Tibial artery (tissue), 4 donors: ENCODE measurements around the gene POLD1.

ENCODE experiments used
- DNase-seq, 2 donors: peaks; one replicate each; pipeline ENCODE4 v3.0.0-alpha.2; 2019
- H3K27ac ChIP-seq, 2 donors: fragments of 200-600 bp; sonication (generic) in 1 of 2; 1 replicate in 1 of 2; 2 replicates in 1 of 2; pipeline ENCODE4 v1.5.1; 2018 to 2019; ENCODE audit warnings: mild to moderate bottlenecking in 1 of 2
- H3K27me3 ChIP-seq, 2 donors: fragments of 200-600 bp; sonication (generic) in 1 of 2; one replicate each; pipeline versions ENCODE4 v1.5.1 to v1.6.0; 2016 to 2019
- H3K36me3 ChIP-seq, 3 donors: fragments of 200-600 bp; sonication (generic) in 2 of 3; one replicate each; pipeline ENCODE4 v1.5.1; 2016 to 2019; ENCODE audit warnings: mild to moderate bottlenecking in 2 of 3
- H3K4me1 ChIP-seq, 4 donors: fragments of 200-600 bp; sonication (generic) in 2 of 4; 1 replicate in 3 of 4; 2 replicates in 1 of 4; pipeline ENCODE4 v1.5.1; 2016 to 2019
- H3K4me3 ChIP-seq, 2 donors: fragments of 200-600 bp; sonication (generic) in 1 of 2; 1 replicate in 1 of 2; 2 replicates in 1 of 2; pipeline ENCODE4 v1.5.1; 2018 to 2019; ENCODE audit warnings: mild to moderate bottlenecking in 2 of 2
- H3K9me3 ChIP-seq, 3 donors: fragments of 200-600 bp; sonication (generic) in 1 of 3; one replicate each; pipeline ENCODE4 v1.5.1; 2016 to 2019
- intact Hi-C: fragments of 100-400 bp; cut with DNase I; formaldehyde crosslinking; loops from one replicate; pipeline ENCODE4 v1.15.0; 2023; ENCODE audit warnings: low total_unique reads
- TF ChIP-seq, protein P1 (sequence below), 2 experiments: fragments of 200-600 bp in 1 of 2; fragments of 450-650 bp in 1 of 2; IDR thresholded peaks; one replicate each; pipeline ENCODE4 v1.5.1; 2017 to 2019; ENCODE audit warnings: antibody characterized with exemption in 2 of 2, mild to moderate bottlenecking in 1 of 2, moderate library complexity in 1 of 2

The POLD1 gene

DNA sequence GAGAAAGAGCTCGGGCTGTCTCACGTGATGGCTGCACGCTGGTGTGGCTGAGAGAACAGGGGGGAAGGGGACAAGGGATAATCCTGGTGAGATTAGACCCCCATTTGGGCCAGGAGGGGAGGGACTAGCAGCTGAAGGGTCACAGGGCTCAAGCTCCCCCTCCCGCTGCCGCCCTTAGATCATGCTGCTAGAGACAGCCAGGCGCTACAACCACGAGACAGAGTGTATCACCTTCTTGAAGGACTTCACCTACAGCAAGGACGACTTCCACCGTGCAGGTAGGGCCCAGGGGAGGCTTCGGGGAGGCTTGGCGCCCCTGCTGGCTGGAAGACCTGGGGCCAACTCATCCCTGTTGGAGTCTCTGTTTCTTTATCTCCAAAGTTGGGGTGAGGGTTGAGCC lies 4.5 kb upstream of the POLD1 start:
- H3K9me3 ChIP-seq: no peaks in the 10 kb centered on the region
- DNase-seq: no peak
- TF ChIP-seq, protein P1, sequence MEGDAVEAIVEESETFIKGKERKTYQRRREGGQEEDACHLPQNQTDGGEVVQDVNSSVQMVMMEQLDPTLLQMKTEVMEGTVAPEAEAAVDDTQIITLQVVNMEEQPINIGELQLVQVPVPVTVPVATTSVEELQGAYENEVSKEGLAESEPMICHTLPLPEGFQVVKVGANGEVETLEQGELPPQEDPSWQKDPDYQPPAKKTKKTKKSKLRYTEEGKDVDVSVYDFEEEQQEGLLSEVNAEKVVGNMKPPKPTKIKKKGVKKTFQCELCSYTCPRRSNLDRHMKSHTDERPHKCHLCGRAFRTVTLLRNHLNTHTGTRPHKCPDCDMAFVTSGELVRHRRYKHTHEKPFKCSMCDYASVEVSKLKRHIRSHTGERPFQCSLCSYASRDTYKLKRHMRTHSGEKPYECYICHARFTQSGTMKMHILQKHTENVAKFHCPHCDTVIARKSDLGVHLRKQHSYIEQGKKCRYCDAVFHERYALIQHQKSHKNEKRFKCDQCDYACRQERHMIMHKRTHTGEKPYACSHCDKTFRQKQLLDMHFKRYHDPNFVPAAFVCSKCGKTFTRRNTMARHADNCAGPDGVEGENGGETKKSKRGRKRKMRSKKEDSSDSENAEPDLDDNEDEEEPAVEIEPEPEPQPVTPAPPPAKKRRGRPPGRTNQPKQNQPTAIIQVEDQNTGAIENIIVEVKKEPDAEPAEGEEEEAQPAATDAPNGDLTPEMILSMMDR (IDR thresholded peaks at IDR 0.05): no peak
- H3K27ac ChIP-seq: no peak overlapping the region
- H3K36me3 ChIP-seq: peaks cover 49 to 57% (median 55%) of the 10 kb centered on the region in 3 donors
- intact Hi-C loops: no loop called here
- H3K27me3 ChIP-seq: no peaks in the 10 kb centered on the region
- H3K4me1 ChIP-seq: peaks cover 0 to 20% (median 15%) of the 10 kb centered on the region in 4 donors
- no peak overlapping the region for H3K4me3 ChIP-seq

DNA sequence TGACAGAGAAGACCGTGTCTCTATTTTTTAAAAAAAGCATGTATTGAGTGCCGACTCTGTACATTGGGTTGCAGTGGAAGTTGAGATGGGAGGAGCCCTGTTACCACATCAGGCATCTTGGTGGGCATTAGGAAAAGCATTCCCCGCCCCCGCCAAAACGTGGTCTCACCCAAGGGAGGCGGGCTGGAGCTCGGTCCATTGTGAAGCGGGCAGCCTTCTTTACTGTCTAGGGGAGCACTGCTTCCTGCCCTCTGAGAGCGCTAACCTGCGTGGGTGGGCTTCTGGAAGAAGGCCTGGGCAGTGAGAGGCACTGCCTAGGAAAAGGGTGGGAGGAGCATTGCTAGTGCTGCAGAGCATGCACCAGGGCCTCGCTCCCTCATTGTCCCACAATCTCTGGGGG lies 4.0 kb upstream of the POLD1 start:
- Histone ChIP-seq H3K27me3 (no peaks in the 10 kb centered on the region), H3K27ac (no peak overlapping the region), H3K4me1 (peaks cover 0 to 25% (median 20%) of the 10 kb centered on the region in 4 donors), H3K9me3 (no peaks in the 10 kb centered on the region), H3K4me3 (no peak overlapping the region), H3K36me3 (peaks cover 49 to 57% (median 55%) of the 10 kb centered on the region in 3 donors)
- TF ChIP-seq, protein P1 (IDR thresholded peaks at IDR 0.05): no peak
- peak in 1 of 2 donors; percentile 64 for DNase-seq
- intact Hi-C loops: no loop called here

DNA sequence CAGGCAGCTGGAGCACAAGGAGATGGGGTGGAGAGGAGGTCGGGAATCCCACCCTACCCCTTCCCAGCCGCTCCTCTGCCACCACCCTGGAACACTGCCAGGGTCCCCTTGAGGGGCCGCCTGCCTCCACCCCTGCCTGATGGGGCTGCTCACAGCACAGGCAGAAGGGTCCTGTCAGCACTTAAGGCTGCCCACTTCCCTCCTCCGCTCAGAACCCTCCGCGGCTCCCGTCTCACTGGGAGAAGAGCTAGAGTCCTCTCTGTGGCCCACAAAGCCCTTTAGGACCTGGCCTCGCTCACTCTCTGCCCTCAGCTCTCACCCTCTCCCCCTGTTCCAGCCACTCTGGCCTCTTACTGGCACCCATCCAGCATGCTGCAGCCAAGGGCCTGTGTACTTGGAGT lies 3.4 kb upstream of the POLD1 start:
- H3K4me3 ChIP-seq: no peak overlapping the region
- intact Hi-C loops: no loop called here
- DNase-seq: no peak
- no peaks in the 10 kb centered on the region for H3K9me3 ChIP-seq
- TF ChIP-seq, protein P1 (IDR thresholded peaks at IDR 0.05): no peak
- peaks cover 49 to 57% (median 55%) of the 10 kb centered on the region in 3 donors for H3K36me3 ChIP-seq
- peaks cover 0 to 27% (median 23%) of the 10 kb centered on the region in 4 donors for H3K4me1 ChIP-seq
- H3K27ac ChIP-seq: no peak overlapping the region
- no peaks in the 10 kb centered on the region for H3K27me3 ChIP-seq

DNA sequence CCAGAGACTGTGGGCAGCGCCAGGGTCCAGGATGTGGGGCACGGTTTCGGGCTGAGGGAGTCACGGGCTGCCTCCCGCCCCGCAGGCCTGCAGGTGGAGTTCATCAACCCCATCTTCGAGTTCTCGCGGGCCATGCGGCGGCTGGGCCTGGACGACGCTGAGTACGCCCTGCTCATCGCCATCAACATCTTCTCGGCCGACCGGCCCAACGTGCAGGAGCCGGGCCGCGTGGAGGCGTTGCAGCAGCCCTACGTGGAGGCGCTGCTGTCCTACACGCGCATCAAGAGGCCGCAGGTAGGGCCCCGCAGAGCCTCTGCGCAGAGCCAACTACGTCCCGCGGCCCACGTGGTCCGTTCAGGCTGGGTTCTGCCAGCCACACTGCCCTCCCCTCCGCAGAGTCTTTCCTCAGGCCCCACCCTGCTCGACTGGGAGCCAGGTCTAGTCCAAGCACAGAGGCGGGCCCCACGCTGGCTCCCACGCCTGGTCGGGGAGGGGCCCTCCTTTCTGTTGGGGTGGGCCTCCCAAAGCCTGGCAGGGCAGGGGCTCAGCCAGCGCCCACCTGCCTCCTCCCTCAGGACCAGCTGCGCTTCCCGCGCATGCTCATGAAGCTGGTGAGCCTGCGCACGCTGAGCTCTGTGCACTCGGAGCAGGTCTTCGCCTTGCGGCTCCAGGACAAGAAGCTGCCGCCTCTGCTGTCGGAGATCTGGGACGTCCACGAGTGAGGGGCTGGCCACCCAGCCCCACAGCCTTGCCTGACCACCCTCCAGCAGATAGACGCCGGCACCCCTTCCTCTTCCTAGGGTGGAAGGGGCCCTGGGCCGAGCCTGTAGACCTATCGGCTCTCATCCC lies 2.0 kb upstream of the POLD1 start:
- H3K4me1 ChIP-seq: peaks cover 0 to 26% (median 19%) of the 10 kb centered on the region in 4 donors
- no peaks in the 10 kb centered on the region for H3K27me3 ChIP-seq
- no peak overlapping the region for H3K4me3 ChIP-seq
- peaks cover 49 to 57% (median 55%) of the 10 kb centered on the region in 3 donors for H3K36me3 ChIP-seq
- intact Hi-C loops: no loop called here
- TF ChIP-seq, protein P1 (IDR thresholded peaks at IDR 0.05): no peak
- no peaks in the 10 kb centered on the region for H3K9me3 ChIP-seq
- H3K27ac ChIP-seq: no peak overlapping the region
- DNase-seq: no peak

DNA sequence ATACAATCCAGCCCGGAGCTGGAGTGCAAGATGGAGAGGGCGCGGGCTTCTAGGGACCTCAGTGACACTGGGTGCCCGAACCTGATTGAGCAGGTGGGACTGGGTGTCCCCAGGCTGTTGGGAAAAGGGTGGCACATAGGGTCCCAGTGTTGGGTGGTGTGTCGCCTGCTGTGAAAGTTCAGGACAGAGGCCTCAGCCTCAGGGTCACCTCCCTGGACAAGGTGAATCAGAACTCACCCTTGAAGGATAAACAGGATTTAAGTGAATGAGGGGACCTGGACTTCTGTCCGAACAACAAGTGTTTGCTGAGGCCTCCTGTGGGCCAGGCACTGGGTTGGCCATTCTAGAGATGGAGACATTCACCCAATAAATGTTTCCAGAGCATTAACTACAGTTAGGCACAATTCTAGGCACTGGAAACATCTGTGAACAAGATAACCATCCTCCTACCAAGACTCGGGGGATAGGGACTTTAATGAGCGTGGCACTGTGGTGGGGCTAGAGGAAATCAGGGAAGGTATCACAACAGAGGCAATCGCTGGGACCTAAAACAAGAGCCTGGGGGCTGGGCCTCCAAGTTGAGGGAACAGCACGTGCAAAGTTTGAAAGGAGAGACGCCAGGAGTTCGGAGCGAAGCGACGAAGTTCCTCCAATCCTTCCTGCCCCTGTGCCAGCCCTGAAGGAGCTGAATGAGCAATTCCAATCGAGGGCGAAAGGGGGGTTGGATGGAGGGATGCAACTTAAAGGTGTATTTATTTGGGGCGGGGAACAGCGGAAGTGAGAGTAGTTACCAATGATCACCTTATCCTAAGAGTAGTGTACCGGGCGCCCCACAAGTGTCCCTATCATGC lies 921 bp upstream of the POLD1 start:
- H3K4me1 ChIP-seq: peaks cover 0 to 21% (median 19%) of the 10 kb centered on the region in 4 donors
- peak overlapping the region; percentile 87 to 88 for H3K27ac ChIP-seq
- peak overlapping the region; percentile 63 to 92 for H3K4me3 ChIP-seq
- no peaks in the 10 kb centered on the region for H3K9me3 ChIP-seq
- intact Hi-C loops: no loop called here
- peaks cover 42 to 47% (median 45%) of the 10 kb centered on the region in 3 donors for H3K36me3 ChIP-seq
- DNase-seq: peak in 1 of 2 donors; percentile 38
- TF ChIP-seq, protein P1 (IDR thresholded peaks at IDR 0.05): no peak
- H3K27me3 ChIP-seq: no peaks in the 10 kb centered on the region
